ENCODE data around the gene ITSN1. TPM values are rescaled to one million over a fixed set of nuclear protein-coding genes. Genes with fewer than 3 reads are reported as not detected.
"Not testable (repeated sequence)": the region's sequence is repeated elsewhere in the genome, so short reads cannot be mapped to it uniquely, and the experiment has no call there.

ITSN1 gene
- total and polyA plus RNA-seq, 2 donors from 2014 or later, result 8.1 to 42.5 TPM

DNA sequence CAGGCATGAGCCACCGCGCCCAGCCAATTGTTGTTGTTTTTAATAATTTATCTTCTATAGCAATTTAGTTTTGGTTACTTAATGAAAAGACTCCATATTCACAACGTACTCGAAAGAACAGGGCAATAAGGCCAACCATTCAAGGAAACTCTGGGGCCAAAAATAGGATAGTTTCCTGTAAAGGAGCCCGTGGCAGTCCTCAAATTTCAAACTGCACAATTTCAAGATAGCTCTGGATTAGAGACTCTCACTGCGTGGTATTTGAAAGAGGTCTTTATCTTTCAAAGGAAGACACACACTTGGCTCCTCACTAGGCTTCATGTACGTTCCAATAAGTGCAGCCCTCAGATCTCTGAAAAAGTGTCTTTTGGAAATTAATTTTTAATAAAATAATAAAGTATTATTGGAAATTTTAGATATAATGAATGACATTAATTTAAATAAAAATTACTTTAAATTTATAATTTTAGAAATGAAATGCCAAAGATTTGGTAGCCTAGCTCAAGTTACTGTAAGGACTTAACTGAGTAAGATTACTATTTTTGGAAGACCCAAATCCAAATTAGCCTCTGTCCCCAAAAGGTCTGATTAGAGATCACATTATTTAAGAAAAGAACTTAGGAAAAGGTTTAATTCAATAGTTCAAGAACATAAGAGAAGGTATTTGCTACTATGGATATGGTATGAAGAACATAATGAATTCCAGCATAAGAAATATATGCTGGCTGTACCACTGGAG, 31.1 kb upstream of the ITSN1 start:
- no peak for DNase-seq
- Histone ChIP-seq H3K4me3 (ENCODE audit: low read length in 3 of 3) (no peak overlapping the region), H3K9ac (ENCODE audit: low read length in 3 of 3) (no peak overlapping the region), H3K27me3 (ENCODE audit: control insufficient read depth, insufficient read depth, low read length) (no peaks in the 10 kb centered on the region), H3K9me3 (ENCODE audit: control insufficient read depth in 2 of 3, insufficient read depth in 1 of 3, low read length in 3 of 3) (no peaks in the 10 kb centered on the region), H3K36me3 (ENCODE audit: control insufficient read depth in 2 of 3, insufficient read depth in 3 of 3, low read length in 3 of 3) (peaks cover 0 to 13% (median 8%) of the 10 kb centered on the region in 3 donors), H3K27ac (ENCODE audit: low read depth in 2 of 2, low read length in 2 of 2) (no peak overlapping the region), H3K4me1 (ENCODE audit: control insufficient read depth in 2 of 3, insufficient read depth in 2 of 3, low read depth in 1 of 3, low read length in 3 of 3) (no peaks in the 10 kb centered on the region)
- FAIRE-seq, result no peak
- intact Hi-C loops (cut with DNase I), result no loop called here
- TF ChIP-seq, protein P1, sequence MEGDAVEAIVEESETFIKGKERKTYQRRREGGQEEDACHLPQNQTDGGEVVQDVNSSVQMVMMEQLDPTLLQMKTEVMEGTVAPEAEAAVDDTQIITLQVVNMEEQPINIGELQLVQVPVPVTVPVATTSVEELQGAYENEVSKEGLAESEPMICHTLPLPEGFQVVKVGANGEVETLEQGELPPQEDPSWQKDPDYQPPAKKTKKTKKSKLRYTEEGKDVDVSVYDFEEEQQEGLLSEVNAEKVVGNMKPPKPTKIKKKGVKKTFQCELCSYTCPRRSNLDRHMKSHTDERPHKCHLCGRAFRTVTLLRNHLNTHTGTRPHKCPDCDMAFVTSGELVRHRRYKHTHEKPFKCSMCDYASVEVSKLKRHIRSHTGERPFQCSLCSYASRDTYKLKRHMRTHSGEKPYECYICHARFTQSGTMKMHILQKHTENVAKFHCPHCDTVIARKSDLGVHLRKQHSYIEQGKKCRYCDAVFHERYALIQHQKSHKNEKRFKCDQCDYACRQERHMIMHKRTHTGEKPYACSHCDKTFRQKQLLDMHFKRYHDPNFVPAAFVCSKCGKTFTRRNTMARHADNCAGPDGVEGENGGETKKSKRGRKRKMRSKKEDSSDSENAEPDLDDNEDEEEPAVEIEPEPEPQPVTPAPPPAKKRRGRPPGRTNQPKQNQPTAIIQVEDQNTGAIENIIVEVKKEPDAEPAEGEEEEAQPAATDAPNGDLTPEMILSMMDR (IDR thresholded peaks at IDR 0.05; ENCODE audit: borderline replicate concordance, extremely low read depth, insufficient read depth), result no peak

DNA sequence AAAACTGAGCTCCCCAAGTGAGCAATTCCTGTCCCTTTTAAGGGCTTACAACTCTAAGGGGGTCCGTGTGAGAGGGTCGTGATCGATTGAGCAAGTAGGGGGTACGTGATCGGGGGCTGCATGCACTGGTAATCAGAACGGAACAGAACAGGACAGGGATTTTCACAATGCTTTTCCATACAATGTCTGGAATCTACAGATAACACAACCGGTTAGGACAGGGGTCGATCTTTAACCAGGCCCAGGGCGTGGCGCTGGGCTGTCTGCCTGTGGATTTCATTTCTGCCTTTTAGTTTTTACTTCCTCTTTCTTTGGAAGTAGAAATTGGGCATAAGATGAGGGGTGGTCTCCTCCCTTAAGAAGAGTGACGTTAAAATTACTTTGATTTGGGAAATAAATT, 24.7 kb upstream of the ITSN1 start:
- DNase-seq; H3K27me3 ChIP-seq (ENCODE audit: control insufficient read depth, insufficient read depth, low read length); H3K4me3 ChIP-seq (ENCODE audit: low read length in 3 of 3); H3K9ac ChIP-seq (ENCODE audit: low read length in 3 of 3); H3K27ac ChIP-seq (ENCODE audit: low read depth in 2 of 2, low read length in 2 of 2); H3K9me3 ChIP-seq (ENCODE audit: control insufficient read depth in 2 of 3, insufficient read depth in 1 of 3, low read length in 3 of 3); intact Hi-C loops (cut with DNase I); H3K4me1 ChIP-seq (ENCODE audit: control insufficient read depth in 2 of 3, insufficient read depth in 2 of 3, low read depth in 1 of 3, low read length in 3 of 3); FAIRE-seq: not testable (repeated sequence)
- peaks cover 5 to 11% (median 8%) of the 10 kb centered on the region in 3 donors for H3K36me3 ChIP-seq (ENCODE audit: control insufficient read depth in 2 of 3, insufficient read depth in 3 of 3, low read length in 3 of 3)

DNA sequence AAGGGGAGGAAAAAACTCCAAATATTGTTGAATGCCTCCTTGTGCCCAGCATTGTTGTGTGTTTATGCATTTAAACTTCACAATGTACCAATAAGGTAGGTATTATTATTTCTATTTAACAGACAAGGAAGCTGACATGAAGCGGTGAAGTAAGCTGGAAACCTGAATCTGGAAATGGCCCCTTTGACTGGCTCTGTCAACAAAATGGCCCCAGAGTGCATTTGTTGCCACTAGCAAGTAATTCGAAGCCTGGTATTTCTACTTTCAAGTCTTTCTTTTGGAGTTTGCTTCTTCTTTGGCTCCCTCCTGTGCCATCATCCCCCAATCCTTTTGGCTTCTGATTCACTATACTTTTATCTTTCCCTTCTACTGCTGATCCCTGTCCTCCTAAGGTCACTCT, 23.9 kb upstream of the ITSN1 start:
- Histone ChIP-seq H3K4me3 (ENCODE audit: low read length in 3 of 3) (no peak overlapping the region), H3K9me3 (ENCODE audit: control insufficient read depth in 2 of 3, insufficient read depth in 1 of 3, low read length in 3 of 3) (no peaks in the 10 kb centered on the region), H3K36me3 (ENCODE audit: control insufficient read depth in 2 of 3, insufficient read depth in 3 of 3, low read length in 3 of 3) (peaks cover 0 to 11% (median 2%) of the 10 kb centered on the region in 3 donors), H3K9ac (ENCODE audit: low read length in 3 of 3) (no peak overlapping the region), H3K27ac (ENCODE audit: low read depth in 2 of 2, low read length in 2 of 2) (no peak overlapping the region), H3K4me1 (ENCODE audit: control insufficient read depth in 2 of 3, insufficient read depth in 2 of 3, low read depth in 1 of 3, low read length in 3 of 3) (no peaks in the 10 kb centered on the region), H3K27me3 (ENCODE audit: control insufficient read depth, insufficient read depth, low read length) (no peaks in the 10 kb centered on the region)
- DNase-seq, result no peak
- no peak for FAIRE-seq
- TF ChIP-seq, protein P1 (IDR thresholded peaks at IDR 0.05; ENCODE audit: borderline replicate concordance, extremely low read depth, insufficient read depth), result no peak
- intact Hi-C loops (cut with DNase I), result no loop called here

DNA sequence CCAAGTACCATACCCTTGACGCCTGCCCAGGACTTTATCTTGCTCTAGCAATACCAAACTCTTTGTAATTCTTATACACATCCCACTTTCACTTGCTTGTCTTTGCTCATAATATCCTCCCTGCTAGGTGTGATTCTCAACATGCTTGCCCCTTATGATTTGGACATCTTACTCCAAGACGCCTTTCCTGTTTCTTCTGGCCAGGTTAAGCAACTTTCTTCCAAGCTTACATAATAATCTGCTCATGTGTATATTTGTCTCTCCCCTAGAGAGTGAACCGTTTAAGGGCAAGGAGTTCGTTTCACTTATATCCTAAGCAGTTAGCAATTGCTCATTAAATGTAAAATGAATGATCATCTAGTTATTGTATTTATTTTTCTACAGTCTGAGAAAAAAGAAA, 22.6 kb upstream of the ITSN1 start:
- no peak for DNase-seq
- TF ChIP-seq, protein P1 (IDR thresholded peaks at IDR 0.05; ENCODE audit: borderline replicate concordance, extremely low read depth, insufficient read depth), result no peak
- Histone ChIP-seq H3K27me3 (ENCODE audit: control insufficient read depth, insufficient read depth, low read length) (no peaks in the 10 kb centered on the region), H3K36me3 (ENCODE audit: control insufficient read depth in 2 of 3, insufficient read depth in 3 of 3, low read length in 3 of 3) (peaks cover 2 to 11% (median 4%) of the 10 kb centered on the region in 3 donors), H3K4me1 (ENCODE audit: control insufficient read depth in 2 of 3, insufficient read depth in 2 of 3, low read depth in 1 of 3, low read length in 3 of 3) (no peaks in the 10 kb centered on the region), H3K4me3 (ENCODE audit: low read length in 3 of 3) (no peak overlapping the region), H3K9me3 (ENCODE audit: control insufficient read depth in 2 of 3, insufficient read depth in 1 of 3, low read length in 3 of 3) (no peaks in the 10 kb centered on the region), H3K9ac (ENCODE audit: low read length in 3 of 3) (no peak overlapping the region), H3K27ac (ENCODE audit: low read depth in 2 of 2, low read length in 2 of 2) (no peak overlapping the region)
- no peak for FAIRE-seq
- intact Hi-C loops (cut with DNase I), result no loop called here
